Measurements from ENCODE around the gene TMEM181.

GRCh38 chr6:158593670-158594069 is 33.8 kb downstream of the TMEM181 start:
- TF ChIP-seq CTCF (IDR thresholded peaks at IDR 0.05; ENCODE audit: low read depth, low read length) (no peak), EZH2phosphoT487 (IDR thresholded peaks at IDR 0.05; ENCODE audit: low read depth) (no peak)

Data from OCI-LY3 (cell line).